Glomerular visceral epithelial cell (primary cell): ENCODE results near the gene ABCC3.

ENCODE experiments used
- DNase-seq: peaks from one replicate; pipeline ENCODE4 v3.0.0-alpha.2; 2016; ENCODE audit errors: extremely low spot score

Gene ABCC3

DNA sequence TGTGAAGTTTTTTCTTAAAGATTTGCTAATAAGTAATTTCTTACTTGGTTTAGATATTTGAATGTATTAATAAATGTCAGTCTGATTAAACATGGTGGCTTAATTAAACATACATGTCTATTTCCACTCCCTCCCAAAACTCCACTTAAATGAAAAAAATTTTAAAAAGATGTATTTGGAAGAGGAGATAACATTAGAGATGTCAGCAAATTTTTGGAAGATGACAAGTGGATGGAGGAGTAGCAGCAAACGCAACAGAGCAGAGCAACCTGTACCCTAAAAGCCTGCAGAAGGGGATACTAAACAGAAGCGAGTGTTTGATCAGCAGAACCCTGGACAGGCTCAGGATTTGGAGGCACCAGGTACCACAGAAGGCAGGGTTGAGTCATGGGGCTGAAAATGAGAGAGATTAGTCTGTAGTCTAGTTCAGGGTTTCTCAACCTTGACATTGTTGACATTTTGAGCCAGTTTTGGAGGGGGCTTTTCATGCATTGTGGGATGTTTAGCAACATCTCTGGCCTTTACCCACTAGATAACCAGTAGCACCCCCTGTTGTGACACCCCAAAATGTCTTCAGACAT lies 102.5 kb downstream of the ABCC3 start:
- DNase-seq: no peak

GRCh38 chr17:50739098-50739497 lies 104.4 kb downstream of the ABCC3 start:
- DNase-seq: no peak
